ENCODE measurements around the gene EXOC4.

GRCh38 chr7:134009314-134010110 lies 756.6 kb downstream of the EXOC4 start:
- TF ChIP-seq EZH2 (IDR thresholded peaks at IDR 0.05; ENCODE audit: insufficient read depth, poor library complexity, severe bottlenecking) (no peak), EZH2phosphoT487 (IDR thresholded peaks at IDR 0.05; ENCODE audit: insufficient read depth, low read depth) (no peak)
